Heart left ventricle (tissue), 13 donors: ENCODE data around the gene CASD1.

ENCODE experiments used
- POLR2A ChIP-seq, 2 donors: fragments of 450-650 bp; IDR thresholded peaks; one replicate each; pipeline ENCODE4 v1.6.1; 2017; ENCODE audit warnings: antibody characterized with exemption in 2 of 2, mild to moderate bottlenecking in 2 of 2, moderate library complexity in 2 of 2
- TF ChIP-seq, protein P1 (sequence below), 12 donors: fragments of 200-600 bp; sonication (generic) in 4 of 12; IDR thresholded peaks; one replicate each; pipeline versions ENCODE4 v1.5.0 to v1.8.0; 2018 to 2022; ENCODE audit warnings: antibody characterized with exemption in 12 of 12, mild to moderate bottlenecking in 5 of 12
- donor health status: ischemic (EF 13 %, LVEDD 7.1; RV severe dilation, severe dysfunction).
- donor health status: DM: no; HTN: yes; CAD: no.
- donor health status: DM: no; HTN: no; CAD: no.
- donor health status: ischemic (EF 25% LVEDD 6.9; RV normal size, moderate dysfunction).
- donor health status: ischemic (EF 25% LVEDD 5.7; RV mildly dilated, moderate dysfunction).
- donor health status: ischemic (EF 35%, LVEDD 5.7; RV mildly dilated, moderate dysfunction).
- donor health status: nonischemic (EF 11% LVEDD 7.7; RV severe dilation, severe dysfunction).
- donor health status: DM: yes; HTN: yes; CAD: no.
- donor health status: PGD.
- donor health status: ischemic (EF 29% LVEDD 5.4; RV normal size, mild dysfunction).
- donor health status: nonischemic (EF 23%, LVEDD 6.1; RV moderate dilation, normal function).

DNA sequence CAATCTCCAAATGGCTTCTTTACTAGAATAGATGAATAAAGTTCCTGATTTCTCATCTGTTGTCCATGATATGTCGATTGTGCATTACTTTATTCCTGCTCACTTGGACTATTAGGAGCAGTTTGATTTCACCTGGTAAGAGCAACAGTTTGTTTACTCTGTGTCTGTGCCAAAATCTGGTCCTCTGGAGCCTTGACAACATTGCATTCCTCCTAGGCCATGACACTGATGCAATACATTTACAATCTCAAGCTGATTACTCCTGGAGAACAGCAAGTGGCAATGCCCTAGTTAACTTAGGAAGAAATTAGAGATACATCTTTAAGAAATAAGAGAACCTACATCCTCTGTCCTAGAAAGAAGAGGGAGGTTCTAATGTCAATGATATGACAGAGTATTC is 74.5 kb downstream of the CASD1 start:
- TF ChIP-seq, protein P1, sequence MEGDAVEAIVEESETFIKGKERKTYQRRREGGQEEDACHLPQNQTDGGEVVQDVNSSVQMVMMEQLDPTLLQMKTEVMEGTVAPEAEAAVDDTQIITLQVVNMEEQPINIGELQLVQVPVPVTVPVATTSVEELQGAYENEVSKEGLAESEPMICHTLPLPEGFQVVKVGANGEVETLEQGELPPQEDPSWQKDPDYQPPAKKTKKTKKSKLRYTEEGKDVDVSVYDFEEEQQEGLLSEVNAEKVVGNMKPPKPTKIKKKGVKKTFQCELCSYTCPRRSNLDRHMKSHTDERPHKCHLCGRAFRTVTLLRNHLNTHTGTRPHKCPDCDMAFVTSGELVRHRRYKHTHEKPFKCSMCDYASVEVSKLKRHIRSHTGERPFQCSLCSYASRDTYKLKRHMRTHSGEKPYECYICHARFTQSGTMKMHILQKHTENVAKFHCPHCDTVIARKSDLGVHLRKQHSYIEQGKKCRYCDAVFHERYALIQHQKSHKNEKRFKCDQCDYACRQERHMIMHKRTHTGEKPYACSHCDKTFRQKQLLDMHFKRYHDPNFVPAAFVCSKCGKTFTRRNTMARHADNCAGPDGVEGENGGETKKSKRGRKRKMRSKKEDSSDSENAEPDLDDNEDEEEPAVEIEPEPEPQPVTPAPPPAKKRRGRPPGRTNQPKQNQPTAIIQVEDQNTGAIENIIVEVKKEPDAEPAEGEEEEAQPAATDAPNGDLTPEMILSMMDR (IDR thresholded peaks at IDR 0.05), result no peak
- TF ChIP-seq POLR2A (IDR thresholded peaks at IDR 0.05), result no peak
